Ascending aorta (tissue), 2 donors: ENCODE data around the gene PLEKHD1. TPM values are rescaled to one million over a fixed set of nuclear protein-coding genes. Genes with fewer than 3 reads are reported as not detected.

ENCODE experiments used
- DNase-seq, 2 donors: peaks; one replicate each; pipeline ENCODE4 v3.0.0-alpha.2; 2019; ENCODE audit warnings: low spot score in 2 of 2
- H3K27ac ChIP-seq, 2 donors: fragments of 200-600 bp; sonication (generic); one replicate each; pipeline ENCODE4 v1.5.1; 2016 to 2017; ENCODE audit warnings: mild to moderate bottlenecking in 1 of 2
- H3K27me3 ChIP-seq: fragments of 200-600 bp; sonication (generic); one replicate; pipeline ENCODE4 v1.5.1; 2017
- H3K36me3 ChIP-seq, 2 donors: fragments of 200-600 bp; sonication (generic); one replicate each; pipeline ENCODE4 v1.5.1; 2016
- H3K4me1 ChIP-seq, 2 donors: fragments of 200-600 bp; sonication (generic); one replicate each; pipeline ENCODE4 v1.5.1; 2016 to 2017; ENCODE audit warnings: mild to moderate bottlenecking in 1 of 2
- H3K4me3 ChIP-seq, 2 donors: fragments of 200-600 bp; sonication (generic); one replicate each; pipeline ENCODE4 v1.5.1; 2016 to 2017; ENCODE audit warnings: mild to moderate bottlenecking in 1 of 2
- H3K9me3 ChIP-seq, 2 donors: fragments of 200-600 bp; sonication (generic); one replicate each; pipeline ENCODE4 v1.5.1; 2016
- intact Hi-C: fragments of 100-400 bp; cut with DNase I; formaldehyde crosslinking; loops from one replicate; pipeline ENCODE4 v1.15.1; 2023
- total RNA-seq: library from RNA; depleted of rRNA; stranded (reverse); fragments of >200 nt; gene quantifications from one replicate; pipeline ENCODE4 v1.1.0, GENCODE V29; 2016
- TF ChIP-seq, protein P1 (sequence below), 3 experiments: fragments of 200-600 bp in 2 of 3; fragments of 450-650 bp in 1 of 3; sonication (generic) in 2 of 3; IDR thresholded peaks; one replicate each; pipeline ENCODE4 v1.5.1; 2016 to 2019; ENCODE audit warnings: antibody characterized with exemption in 3 of 3, mild to moderate bottlenecking in 1 of 3, moderate library complexity in 1 of 3

Gene PLEKHD1
- total RNA-seq, 1 donor from 2014 or later: not detected

DNA sequence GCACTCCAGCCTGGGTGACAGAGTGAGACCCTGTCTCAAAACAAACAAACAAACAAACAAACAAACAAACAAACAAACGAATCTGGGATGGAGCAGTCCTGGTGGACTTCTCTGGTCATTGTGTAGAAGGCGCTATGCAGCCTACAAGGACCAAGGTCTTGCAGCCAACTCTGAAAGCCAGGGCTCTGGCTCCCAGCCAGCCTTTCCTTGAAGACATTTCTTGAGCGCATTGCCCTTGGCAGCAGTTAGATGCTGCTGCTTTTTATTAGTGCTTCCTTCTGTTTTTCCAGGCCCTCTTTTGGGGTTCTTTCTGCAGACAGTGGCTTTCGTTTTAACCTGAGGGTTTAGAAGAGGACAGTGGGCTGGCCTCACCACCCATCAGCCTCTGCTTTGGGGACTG lies 70.0 kb downstream of the PLEKHD1 start:
- no peak for DNase-seq
- intact Hi-C loops: no loop called here
- TF ChIP-seq, protein P1, sequence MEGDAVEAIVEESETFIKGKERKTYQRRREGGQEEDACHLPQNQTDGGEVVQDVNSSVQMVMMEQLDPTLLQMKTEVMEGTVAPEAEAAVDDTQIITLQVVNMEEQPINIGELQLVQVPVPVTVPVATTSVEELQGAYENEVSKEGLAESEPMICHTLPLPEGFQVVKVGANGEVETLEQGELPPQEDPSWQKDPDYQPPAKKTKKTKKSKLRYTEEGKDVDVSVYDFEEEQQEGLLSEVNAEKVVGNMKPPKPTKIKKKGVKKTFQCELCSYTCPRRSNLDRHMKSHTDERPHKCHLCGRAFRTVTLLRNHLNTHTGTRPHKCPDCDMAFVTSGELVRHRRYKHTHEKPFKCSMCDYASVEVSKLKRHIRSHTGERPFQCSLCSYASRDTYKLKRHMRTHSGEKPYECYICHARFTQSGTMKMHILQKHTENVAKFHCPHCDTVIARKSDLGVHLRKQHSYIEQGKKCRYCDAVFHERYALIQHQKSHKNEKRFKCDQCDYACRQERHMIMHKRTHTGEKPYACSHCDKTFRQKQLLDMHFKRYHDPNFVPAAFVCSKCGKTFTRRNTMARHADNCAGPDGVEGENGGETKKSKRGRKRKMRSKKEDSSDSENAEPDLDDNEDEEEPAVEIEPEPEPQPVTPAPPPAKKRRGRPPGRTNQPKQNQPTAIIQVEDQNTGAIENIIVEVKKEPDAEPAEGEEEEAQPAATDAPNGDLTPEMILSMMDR (IDR thresholded peaks at IDR 0.05): no peak

GRCh38 chr14:69558774-69559173 lies 74.2 kb downstream of the PLEKHD1 start:
- intact Hi-C loops: no loop called here

More for the DNA sequence above, 70.0 kb downstream of the PLEKHD1 start:
- no peak overlapping the region for H3K27ac ChIP-seq
- no peak overlapping the region for H3K4me3 ChIP-seq
- no peaks in the 10 kb centered on the region for H3K36me3 ChIP-seq
- no peaks in the 10 kb centered on the region for H3K27me3 ChIP-seq
- H3K4me1 ChIP-seq: no peaks in the 10 kb centered on the region
- H3K9me3 ChIP-seq: no peaks in the 10 kb centered on the region

GRCh38 chr14:69559581-69560011 lies 75.1 kb downstream of the PLEKHD1 start:
- intact Hi-C loops: no loop called here
- TF ChIP-seq, protein P1 (IDR thresholded peaks at IDR 0.05): no peak
- H3K9me3 ChIP-seq: no peaks in the 10 kb centered on the region

More at GRCh38 chr14:69558774-69559173, 74.2 kb downstream of the PLEKHD1 start:
- Histone ChIP-seq H3K27me3 (no peaks in the 10 kb centered on the region), H3K36me3 (no peaks in the 10 kb centered on the region), H3K9me3 (no peaks in the 10 kb centered on the region), H3K27ac (no peak overlapping the region), H3K4me3 (no peak overlapping the region), H3K4me1 (no peaks in the 10 kb centered on the region)
- DNase-seq: no peak
- TF ChIP-seq, protein P1 (IDR thresholded peaks at IDR 0.05): no peak

DNA sequence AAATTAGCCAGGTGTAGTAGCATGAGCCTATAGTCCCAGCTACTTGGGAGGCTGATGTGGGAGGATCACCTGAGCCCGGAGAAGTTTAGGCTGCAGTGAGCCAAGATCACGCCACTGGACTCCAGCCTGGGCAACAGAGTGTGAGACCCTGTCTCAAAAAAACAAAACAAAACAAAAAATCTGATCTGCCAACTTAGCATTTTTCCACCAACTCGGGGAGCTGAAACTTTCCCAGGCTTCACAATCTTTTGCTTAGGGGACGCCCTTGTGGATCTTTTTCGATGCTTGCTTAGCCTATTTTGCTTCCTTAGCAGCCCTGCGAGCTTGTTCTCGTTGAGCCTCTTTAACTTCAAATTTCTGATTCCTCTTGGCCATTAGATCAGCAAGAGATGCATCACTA lies 76.3 kb downstream of the PLEKHD1 start:
- Histone ChIP-seq H3K9me3 (no peaks in the 10 kb centered on the region), H3K27me3 (no peaks in the 10 kb centered on the region), H3K4me3 (no peak overlapping the region), H3K4me1 (no peaks in the 10 kb centered on the region), H3K27ac (no peak overlapping the region), H3K36me3 (no peaks in the 10 kb centered on the region)
- TF ChIP-seq, protein P1 (IDR thresholded peaks at IDR 0.05): no peak
- no peak for DNase-seq
- intact Hi-C loops: no loop called here

More at GRCh38 chr14:69559581-69560011, 75.1 kb downstream of the PLEKHD1 start:
- H3K27me3 ChIP-seq: no peaks in the 10 kb centered on the region
- H3K36me3 ChIP-seq: no peaks in the 10 kb centered on the region
- no peaks in the 10 kb centered on the region for H3K4me1 ChIP-seq
- H3K4me3 ChIP-seq: no peak overlapping the region
- DNase-seq: no peak
- no peak overlapping the region for H3K27ac ChIP-seq

DNA sequence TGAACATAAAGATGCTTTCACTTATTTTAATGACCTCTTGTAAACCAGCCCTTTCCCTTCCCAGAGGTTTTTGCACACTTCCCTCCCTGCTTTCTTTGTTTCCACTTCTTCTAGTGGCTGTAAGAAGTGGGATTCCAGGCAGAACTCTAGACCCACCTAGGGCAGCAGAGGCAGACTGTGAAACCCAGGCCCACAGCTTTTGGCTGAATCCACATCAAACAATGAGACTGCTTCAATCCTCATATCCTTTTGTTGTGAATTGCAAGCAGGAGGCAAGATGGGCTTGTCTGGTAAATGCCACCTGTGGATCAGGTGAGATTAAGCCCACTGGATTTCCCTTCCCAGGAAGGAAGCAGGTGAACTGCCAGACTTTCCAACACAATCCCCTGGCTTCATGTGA lies 77.4 kb downstream of the PLEKHD1 start:
- H3K27ac ChIP-seq: no peak overlapping the region
- intact Hi-C loops: no loop called here
- no peaks in the 10 kb centered on the region for H3K4me1 ChIP-seq
- no peak for DNase-seq
- no peaks in the 10 kb centered on the region for H3K36me3 ChIP-seq
- TF ChIP-seq, protein P1 (IDR thresholded peaks at IDR 0.05): no peak
- H3K27me3 ChIP-seq: no peaks in the 10 kb centered on the region
- H3K9me3 ChIP-seq: no peaks in the 10 kb centered on the region
- no peak overlapping the region for H3K4me3 ChIP-seq

DNA sequence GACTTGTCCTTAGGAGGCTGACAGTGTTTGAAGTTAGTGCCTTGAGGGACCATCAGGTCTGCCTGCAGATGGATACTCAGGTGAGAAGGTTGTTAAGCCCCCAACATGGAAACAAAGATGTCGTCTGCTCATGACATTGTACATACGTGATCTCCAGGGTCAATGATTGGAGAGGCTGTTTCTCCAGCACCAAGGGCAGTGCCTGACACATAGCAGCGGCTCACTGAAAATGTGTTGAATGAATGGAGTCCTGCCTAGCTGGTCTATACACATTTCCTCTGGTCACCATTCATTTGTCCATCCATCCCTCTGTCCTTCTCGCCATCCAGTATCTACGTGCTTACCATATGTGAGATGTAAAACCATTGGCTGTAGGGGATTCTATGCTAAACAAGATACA lies 83.0 kb downstream of the PLEKHD1 start:
- Histone ChIP-seq H3K4me3 (no peak overlapping the region), H3K4me1 (peaks cover 4 to 11% of the 10 kb centered on the region in 2 donors), H3K27ac (no peak overlapping the region), H3K36me3 (no peaks in the 10 kb centered on the region), H3K27me3 (peaks cover 11% of the 10 kb centered on the region), H3K9me3 (no peaks in the 10 kb centered on the region)
- no peak for DNase-seq
- intact Hi-C loops: no loop called here
- TF ChIP-seq, protein P1 (IDR thresholded peaks at IDR 0.05): no peak
